ENCODE data around the gene PTPRK.

PTPRK gene

GRCh38 chr6:128412680-128413079 is 107.7 kb downstream of the PTPRK start:
- DNase-seq (ENCODE audit: extremely low read depth, low read depth) = no peak
- TF ChIP-seq CTCF (IDR thresholded peaks at IDR 0.05; ENCODE audit: low read depth, low read length) = no peak

GRCh38 chr6:128410584-128410983 is 109.8 kb downstream of the PTPRK start:
- no peak for DNase-seq (ENCODE audit: extremely low read depth, low read depth)
- TF ChIP-seq CTCF (IDR thresholded peaks at IDR 0.05; ENCODE audit: low read depth, low read length) = no peak

- no peak for DNase-seq (ENCODE audit: extremely low read depth, low read depth)
- no peak for TF ChIP-seq CTCF (IDR thresholded peaks at IDR 0.05; ENCODE audit: low read depth, low read length)
Measured at GRCh38 chr6:128409003-128409402, 111.4 kb downstream of the PTPRK start.

GRCh38 chr6:128406453-128406852 is 113.9 kb downstream of the PTPRK start:
- TF ChIP-seq CTCF (IDR thresholded peaks at IDR 0.05; ENCODE audit: low read depth, low read length) = no peak
- DNase-seq (ENCODE audit: extremely low read depth, low read depth) = no peak

GRCh38 chr6:128403618-128404444 is 116.6 kb downstream of the PTPRK start:
- TF ChIP-seq CTCF (IDR thresholded peaks at IDR 0.05; ENCODE audit: low read depth, low read length) = no peak

GRCh38 chr6:128400875-128401274 is 119.5 kb downstream of the PTPRK start:
- no peak for DNase-seq (ENCODE audit: extremely low read depth, low read depth)
- TF ChIP-seq CTCF (IDR thresholded peaks at IDR 0.05; ENCODE audit: low read depth, low read length) = no peak

More at GRCh38 chr6:128403618-128404444, 116.6 kb downstream of the PTPRK start:
- DNase-seq (ENCODE audit: extremely low read depth, low read depth) = no peak

GRCh38 chr6:128397996-128398395 is 122.4 kb downstream of the PTPRK start:
- no peak for DNase-seq (ENCODE audit: extremely low read depth, low read depth)
- no peak for TF ChIP-seq CTCF (IDR thresholded peaks at IDR 0.05; ENCODE audit: low read depth, low read length)

All from AG09319 (cell line).